ENCODE data around the gene NRIP3. TPM values are rescaled to one million over a fixed set of nuclear protein-coding genes. Genes with fewer than 3 reads are reported as not detected.

NRIP3 gene
- total and polyA plus RNA-seq, 5 donors: 1.00 to 3.8 (median 2.2) TPM

Other genes with a start within 250 kb of the NRIP3 start
- gene AKIP1, start 92.8 kb downstream of the NRIP3 start, total RNA-seq: 10 to 100 TPM; 24.4 to 30.3 (median 25.4) TPM
- gene AKIP1, start 92.8 kb downstream of the NRIP3 start, polyA plus RNA-seq: 28.7 TPM
- gene C11orf16, start 71.1 kb downstream of the NRIP3 start, total RNA-seq: not detected
- gene C11orf16, start 71.1 kb downstream of the NRIP3 start, polyA plus RNA-seq: not detected
- gene ASCL3, start 61.0 kb downstream of the NRIP3 start, total RNA-seq: not detected
- gene ASCL3, start 61.0 kb downstream of the NRIP3 start, polyA plus RNA-seq: not detected
- 10 to 100 TPM; 37.2 to 44.7 (median 40.4) TPM for gene TMEM9B, start 39.6 kb downstream of the NRIP3 start, total RNA-seq
- 56.8 TPM for gene TMEM9B, start 39.6 kb downstream of the NRIP3 start, polyA plus RNA-seq
- gene SCUBE2, start 87.6 kb upstream of the NRIP3 start, total RNA-seq: 1 to 10 TPM; 1.6 to 3.6 (median 2.2) TPM
- 0.18 TPM for gene SCUBE2, start 87.6 kb upstream of the NRIP3 start, polyA plus RNA-seq

Data from right cardiac atrium (tissue), 5 donors.